ENCODE results near the gene TLE1.
"Not testable (repeated sequence)": the region's sequence is repeated elsewhere in the genome, so short reads cannot be mapped to it uniquely, and the experiment has no call there.

The TLE1 gene

DNA sequence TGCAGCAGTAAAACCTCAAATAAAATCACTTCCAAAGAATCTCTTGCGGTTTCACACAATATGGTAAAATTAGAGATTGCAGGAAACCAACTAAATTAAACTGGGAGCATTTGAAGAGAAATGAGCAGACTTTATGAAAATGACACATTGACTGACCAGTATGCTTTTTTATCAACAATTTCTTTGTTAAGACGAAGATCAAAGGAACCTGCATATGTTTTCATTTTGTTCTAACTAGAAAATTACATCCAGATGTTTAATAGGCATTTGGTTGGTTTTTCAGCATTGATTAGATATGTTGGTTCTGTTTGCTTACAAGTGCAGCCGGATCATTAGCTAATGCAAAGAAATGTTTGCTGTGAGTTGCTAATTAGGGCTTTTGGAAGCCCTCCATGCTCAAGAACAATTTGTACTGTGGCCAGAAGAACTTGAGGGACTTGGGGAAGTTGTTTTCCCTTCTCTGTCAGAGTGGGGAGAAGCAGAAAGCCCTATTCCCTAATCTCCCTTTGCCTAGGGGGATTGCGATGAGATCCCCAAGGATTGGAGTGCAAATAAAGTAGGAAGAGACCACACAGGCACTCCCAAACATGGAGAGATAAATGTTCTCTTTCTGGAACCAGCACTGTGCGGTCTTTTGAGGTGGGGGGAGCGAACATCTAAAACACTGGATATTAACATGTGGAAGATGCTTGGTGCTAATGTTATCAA, 4.5 kb upstream of the TLE1 start:
- TF ChIP-seq, protein P1, sequence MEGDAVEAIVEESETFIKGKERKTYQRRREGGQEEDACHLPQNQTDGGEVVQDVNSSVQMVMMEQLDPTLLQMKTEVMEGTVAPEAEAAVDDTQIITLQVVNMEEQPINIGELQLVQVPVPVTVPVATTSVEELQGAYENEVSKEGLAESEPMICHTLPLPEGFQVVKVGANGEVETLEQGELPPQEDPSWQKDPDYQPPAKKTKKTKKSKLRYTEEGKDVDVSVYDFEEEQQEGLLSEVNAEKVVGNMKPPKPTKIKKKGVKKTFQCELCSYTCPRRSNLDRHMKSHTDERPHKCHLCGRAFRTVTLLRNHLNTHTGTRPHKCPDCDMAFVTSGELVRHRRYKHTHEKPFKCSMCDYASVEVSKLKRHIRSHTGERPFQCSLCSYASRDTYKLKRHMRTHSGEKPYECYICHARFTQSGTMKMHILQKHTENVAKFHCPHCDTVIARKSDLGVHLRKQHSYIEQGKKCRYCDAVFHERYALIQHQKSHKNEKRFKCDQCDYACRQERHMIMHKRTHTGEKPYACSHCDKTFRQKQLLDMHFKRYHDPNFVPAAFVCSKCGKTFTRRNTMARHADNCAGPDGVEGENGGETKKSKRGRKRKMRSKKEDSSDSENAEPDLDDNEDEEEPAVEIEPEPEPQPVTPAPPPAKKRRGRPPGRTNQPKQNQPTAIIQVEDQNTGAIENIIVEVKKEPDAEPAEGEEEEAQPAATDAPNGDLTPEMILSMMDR (IDR thresholded peaks at IDR 0.05) = no peak
- no peak for DNase-seq (ENCODE audit: low spot score)
- Histone ChIP-seq H3K4me3 (no peak overlapping the region), H3K27ac (no peak overlapping the region)

- Histone ChIP-seq H3K27ac (peak overlapping the region; percentile 90 to 97), H3K4me3 (peak overlapping the region; percentile 91)
- peak; percentile 80 for DNase-seq (ENCODE audit: low spot score)
- TF ChIP-seq, protein P1 (IDR thresholded peaks at IDR 0.05) = no peak
Observed at GRCh38 chr9:81690251-81690851, 1.0 kb upstream of the TLE1 start.

GRCh38 chr9:81689093-81689342, 329 bp downstream of the TLE1 start:
- H3K27ac ChIP-seq = peak overlapping the region; percentile 90 to 97

GRCh38 chr9:81688262-81689092, 870 bp downstream of the TLE1 start:
- Histone ChIP-seq H3K27ac (peak overlapping the region; percentile 90 to 97), H3K4me3 (peak overlapping the region; percentile 91)
- peak; percentile 88 for DNase-seq (ENCODE audit: low spot score)

More at GRCh38 chr9:81689093-81689342, 329 bp downstream of the TLE1 start:
- H3K4me3 ChIP-seq = peak overlapping the region; percentile 91
- not testable (repeated sequence) for DNase-seq (ENCODE audit: low spot score)

- TF ChIP-seq, protein P1 (IDR thresholded peaks at IDR 0.05) = no peak
- H3K27ac ChIP-seq = peak overlapping the region; percentile 90 to 97
- DNase-seq (ENCODE audit: low spot score) = peak; percentile 84
- H3K4me3 ChIP-seq = peak overlapping the region; percentile 91
Observed at GRCh38 chr9:81687521-81688261, 1.7 kb downstream of the TLE1 start.

DNA sequence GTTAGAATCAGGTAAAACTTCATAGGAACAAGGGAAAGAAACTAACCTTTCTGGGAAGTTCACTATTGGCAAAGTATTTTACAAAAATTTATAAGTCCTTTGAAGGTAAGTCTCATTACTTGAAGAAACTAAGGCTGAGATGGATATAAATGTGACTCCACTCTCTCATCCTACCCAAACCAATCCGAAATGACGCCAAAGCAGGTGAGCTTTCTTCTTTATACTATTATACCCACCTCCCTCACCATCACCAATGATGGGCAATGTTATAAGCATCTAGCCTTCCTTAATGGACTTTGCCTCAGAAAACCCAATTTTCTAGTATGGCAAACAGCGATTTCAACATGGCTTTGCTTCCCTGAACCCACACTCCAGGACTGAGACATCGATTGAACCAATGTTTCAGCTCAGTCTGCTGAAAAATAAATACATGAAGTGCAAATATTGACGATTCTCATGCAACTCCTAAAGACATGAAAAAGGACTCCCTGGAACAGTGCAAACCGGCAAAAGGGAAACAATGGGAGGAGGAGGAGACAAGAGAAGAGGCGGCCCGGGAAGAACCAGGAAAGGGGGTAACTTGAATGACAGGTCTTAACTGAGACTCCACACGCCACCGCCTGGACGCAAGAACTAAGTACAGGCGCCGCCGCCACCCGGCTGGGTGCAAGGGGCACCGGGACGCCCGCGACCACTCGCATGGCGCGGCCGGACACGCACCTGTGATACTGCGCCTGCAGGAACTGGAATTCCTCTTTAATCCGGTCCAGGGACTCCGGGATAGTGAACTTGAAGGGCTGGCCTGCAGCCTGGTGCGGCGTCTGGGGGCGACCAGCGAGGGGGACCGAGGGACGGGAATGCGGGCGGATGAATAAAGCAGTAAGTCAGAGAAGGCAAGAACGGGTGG, 2.5 kb downstream of the TLE1 start:
- TF ChIP-seq, protein P1 (IDR thresholded peaks at IDR 0.05) = peak; percentile 67
- peak; percentile 88 for DNase-seq (ENCODE audit: low spot score)
- H3K27ac ChIP-seq = peak overlapping the region; percentile 90 to 97
- peak overlapping the region; percentile 91 for H3K4me3 ChIP-seq

Measured in coronary artery (tissue), 2 donors.